GM21526 (cell line): Measurements from ENCODE around the gene PIR.
A peak's percentile ranks its signal among the peaks of the same experiment; 100 is the strongest.

ENCODE experiments used
- ATAC-seq: cut with Tn5 transposase; IDR thresholded peaks from one replicate; pipeline ENCODE4 v1.9.1; 2021; ENCODE audit warnings: moderate library complexity; ENCODE audit not compliant: unreplicated experiment, low FRiP score

The PIR gene

DNA sequence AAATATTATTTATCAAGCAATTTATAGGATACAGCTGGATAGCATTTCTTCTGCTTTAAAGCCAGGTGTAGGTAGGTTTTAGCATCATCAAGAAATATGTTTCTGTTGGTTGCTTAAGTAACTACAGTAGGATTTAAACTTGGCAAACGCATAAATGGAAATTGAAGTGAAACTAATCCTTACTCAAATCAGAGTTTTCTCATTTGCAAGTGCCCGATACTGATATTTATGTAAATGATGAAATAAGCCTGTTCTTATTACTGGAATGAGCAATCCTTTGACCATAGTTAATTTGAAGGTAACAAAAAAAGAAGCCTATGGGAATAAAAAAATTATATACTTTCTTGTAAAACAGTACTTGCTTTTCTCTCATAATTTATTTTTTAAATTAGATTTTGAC lies 134.6 kb downstream of the PIR start:
- ATAC-seq: no peak

DNA sequence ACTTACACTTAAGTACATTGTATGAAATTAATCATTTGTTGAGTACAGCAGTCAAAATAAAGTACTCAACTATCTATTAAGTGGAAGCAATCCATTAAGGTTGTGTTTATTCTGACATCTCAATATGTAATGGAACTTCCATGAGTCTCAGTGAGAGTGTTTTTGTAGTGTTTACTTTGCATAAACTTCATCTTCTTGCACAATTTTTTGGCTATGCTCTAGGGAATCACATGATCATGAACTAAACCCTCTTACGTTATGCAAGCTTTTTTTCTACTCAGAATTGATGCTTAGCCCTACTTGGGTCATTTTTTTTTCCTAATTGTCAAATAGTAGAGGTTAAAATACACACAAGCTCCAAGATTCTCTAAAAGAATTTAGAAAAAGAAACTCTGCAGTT lies 136.7 kb downstream of the PIR start:
- ATAC-seq: no peak

DNA sequence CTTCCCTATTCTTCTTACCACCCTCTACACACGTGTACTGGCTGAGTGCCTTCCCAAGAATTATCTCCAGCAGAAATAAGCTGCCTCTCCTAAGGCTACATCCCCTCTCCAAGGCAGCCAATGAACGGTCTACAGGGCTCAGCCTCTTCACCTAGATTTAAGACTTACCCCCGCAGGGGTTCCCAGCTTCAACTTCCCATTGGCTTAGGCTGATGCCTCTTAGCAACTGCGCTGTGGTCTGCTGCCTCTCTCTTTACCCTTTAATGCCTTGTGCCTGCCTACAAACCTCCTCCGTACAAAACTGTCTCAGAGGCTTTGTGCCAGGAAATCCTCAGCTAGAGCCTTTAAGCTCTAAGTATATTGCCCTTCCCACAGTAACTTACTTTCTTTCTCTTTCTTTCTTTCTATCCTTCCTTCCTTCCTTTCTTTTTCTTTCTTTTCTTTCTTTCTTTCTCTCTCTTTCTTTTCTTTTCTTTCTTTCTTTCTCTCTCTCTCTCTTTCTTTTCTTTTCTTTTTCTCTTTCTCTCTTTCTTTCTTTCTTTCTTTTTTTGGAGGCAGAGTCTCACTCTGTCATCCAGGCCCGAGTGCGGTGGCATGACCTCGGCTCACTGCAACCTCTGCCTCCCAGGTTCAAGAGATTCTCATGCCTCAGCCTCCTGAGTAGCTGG lies 142.7 kb downstream of the PIR start:
- ATAC-seq: no peak

DNA sequence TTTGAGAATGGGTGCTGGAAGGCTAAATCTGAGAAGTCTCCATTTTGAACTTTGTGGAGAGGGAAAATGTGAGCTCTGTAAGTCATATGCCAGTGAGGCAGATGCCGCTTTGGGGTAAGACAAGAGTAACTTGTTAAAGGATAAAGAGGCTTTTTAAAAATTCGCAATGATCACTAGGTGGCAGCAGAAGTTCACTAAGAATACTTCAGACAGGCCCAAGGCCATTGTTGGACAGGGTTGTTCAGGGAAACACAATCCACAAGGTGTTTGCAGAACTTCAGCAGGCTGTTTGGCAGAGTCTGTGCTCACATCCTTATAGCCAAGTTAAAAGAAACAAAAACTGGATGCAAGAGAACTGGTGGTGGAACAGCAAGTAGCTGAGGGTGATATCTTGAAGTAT lies 144.1 kb downstream of the PIR start:
- peak; percentile 69 for ATAC-seq

DNA sequence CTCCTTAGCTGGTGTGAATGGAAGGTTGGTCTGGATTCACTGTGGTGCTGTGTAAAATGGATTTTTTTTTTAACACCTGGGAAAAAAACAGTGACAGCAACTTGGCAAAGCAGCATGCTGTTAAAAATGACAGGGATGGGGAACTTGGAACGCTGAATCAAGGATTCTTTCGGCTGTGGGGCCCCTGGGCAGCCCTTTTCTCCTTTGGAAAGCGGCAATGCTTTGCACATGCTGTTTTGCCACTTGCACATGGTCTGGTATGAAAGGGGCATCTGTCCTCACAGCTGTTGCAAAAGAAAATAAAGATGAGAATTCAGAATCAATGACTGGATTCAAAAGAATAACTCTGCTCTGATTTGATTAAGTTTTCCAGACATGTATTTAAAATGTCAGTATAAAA lies 147.2 kb downstream of the PIR start:
- ATAC-seq: no peak

DNA sequence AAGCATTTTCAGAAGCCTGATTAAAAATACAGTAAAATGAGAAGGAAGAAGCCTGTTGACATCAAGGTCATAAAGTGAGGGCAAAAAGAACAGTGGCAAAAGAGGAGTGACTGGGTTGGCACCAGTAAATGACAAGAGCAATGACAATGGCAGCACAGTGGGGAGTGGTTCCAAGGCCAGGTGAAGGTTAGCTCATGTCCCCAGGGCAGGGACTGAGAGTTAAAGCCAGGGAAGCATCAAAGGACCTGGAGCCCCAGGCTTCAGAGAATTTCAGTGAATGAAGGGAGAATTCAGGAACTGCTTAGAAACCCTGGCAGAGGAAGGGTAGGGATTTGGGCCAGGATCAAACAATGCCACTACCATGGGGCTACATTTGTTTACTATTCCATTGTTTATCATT lies 149.0 kb downstream of the PIR start:
- ATAC-seq: no peak

DNA sequence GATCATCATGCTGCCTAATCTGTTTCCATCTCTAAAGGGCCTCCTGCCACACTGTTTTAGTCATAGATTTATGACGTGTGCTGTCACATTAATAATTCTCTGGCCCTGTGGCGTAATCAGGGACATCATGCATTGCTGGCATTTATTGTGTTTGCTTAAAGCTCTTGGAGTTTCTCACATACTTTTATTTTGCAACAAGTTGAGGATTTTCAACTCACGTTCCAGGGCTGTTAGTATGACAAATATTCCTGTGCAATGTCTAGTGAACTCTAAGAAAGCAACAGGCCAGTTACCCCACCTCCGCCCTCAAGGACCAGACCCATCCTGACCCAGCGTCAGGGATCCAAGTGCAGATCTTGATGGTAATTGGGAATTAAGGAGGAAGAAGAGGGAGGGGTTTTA lies 150.1 kb downstream of the PIR start:
- ATAC-seq: no peak

DNA sequence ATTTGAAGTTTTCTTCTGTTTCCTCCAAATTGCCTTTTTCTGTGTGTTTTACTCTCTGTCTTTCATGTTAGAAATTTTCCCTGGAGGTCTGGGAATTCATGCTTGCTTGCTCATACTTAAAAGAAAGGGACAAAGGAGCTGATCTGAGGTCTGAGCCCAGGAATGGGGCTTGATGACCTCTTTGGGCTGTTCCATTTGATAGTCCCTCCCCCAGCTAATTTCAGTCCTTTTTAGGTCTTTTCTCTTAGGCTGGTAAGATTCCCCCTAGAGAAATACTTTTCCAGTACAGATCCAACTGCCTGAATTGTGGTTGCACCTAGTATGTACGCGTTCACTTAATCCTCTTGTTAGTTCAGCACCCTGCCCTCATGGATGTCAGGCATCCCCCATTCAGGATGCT lies 152.3 kb downstream of the PIR start:
- ATAC-seq: no peak

DNA sequence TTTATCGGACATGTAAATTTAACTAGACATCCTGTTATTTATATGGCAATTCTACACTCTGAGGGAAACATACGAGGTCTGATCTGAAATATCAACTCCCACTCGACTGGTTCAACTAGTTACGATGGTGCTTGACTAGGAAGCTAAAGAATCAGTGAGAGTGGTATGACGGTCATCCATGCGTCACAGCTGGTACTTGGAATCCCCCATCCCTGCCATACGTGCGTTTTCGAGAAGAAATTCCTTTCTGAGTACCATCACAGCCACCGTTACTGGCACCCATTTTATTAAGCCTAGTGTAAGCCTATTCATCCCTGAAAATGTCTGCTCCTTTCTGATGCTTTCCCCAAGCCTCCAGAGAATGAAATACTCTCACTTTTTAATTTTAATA lies 157.1 kb downstream of the PIR start:
- no peak for ATAC-seq

DNA sequence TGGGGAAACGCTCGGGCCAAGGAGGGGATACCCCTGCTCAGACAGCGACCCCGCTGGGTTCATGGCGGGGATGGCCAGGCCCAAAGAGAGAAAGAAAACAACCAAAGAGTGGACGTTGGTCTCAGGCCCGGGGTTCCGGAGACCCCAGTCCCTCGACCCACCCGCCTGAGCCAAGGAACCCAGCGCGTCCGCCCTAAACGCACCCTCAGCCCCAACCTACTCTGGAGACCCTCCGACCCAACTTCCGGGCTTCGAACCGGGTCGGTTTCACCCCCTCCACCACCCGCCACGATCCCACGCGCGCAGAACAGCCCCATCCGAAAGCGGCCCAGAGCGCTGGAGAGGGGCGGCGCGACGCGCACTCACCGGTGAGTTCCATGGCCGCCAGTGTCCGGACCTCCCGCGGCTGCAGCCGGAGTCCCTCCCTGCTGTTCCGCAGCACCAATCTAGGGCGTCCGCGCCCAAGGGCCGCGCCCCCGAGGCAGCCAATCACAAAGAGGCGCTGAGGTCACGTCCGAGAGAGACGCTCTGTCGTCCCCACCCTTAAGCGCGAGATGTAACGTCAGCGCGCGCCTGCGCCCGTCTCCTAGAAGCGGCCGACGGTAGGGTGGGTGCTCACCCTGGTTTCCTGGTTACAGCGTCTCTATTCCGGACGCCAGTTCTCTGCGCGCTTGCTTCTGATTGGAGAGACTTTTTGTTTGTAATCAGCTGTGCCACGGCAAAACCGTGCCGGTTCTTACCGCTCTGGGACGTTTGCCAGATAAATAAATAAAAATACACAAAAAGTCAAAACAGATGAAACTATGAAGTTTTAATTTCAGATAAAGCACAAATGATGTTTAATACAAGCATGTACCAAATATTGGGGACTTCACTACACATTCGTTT lies 157.8 kb downstream of the PIR start, which contains the start of gene PIGA:
Gene PIGA (minus strand): TSS at position 389 of the 888 bp plus-strand sequence. CDS start 3,593 bp downstream, outside the sequence.
- ATAC-seq: peak; percentile 97
